ENCODE data around the gene GJD4. TPM values are rescaled to one million over a fixed set of nuclear protein-coding genes. Genes with fewer than 3 reads are reported as not detected.

Gene GJD4
- total RNA-seq, 2 donors from 2014 or later, result not detected

- Histone ChIP-seq H3K9me3 (no peaks in the 10 kb centered on the region), H3K4me1 (ENCODE audit: control insufficient read depth in 1 of 2, low read depth in 2 of 2) (no peaks in the 10 kb centered on the region), H3K27me3 (replicated peaks; ENCODE audit: insufficient read depth) (no peaks in the 10 kb centered on the region)
These were observed 8.6 kb downstream of the GJD4 start for GRCh38 chr10:35613597-35614226.

GRCh38 chr10:35614312-35614711, 9.2 kb downstream of the GJD4 start:
- H3K9me3 ChIP-seq, result no peaks in the 10 kb centered on the region
- TF ChIP-seq CTCF (IDR thresholded peaks at IDR 0.05), result no peak
- no peak overlapping the region for H3K4me3 ChIP-seq
- ATAC-seq (ENCODE audit: insufficient number of reproducible peaks, low FRiP score, low read depth) (no peak), DNase-seq (ENCODE audit: low spot score) (no peak)
- H3K36me3 ChIP-seq, result no peaks in the 10 kb centered on the region
- H3K27ac ChIP-seq, result no peak overlapping the region
- H3K27me3 ChIP-seq (replicated peaks; ENCODE audit: insufficient read depth), result no peaks in the 10 kb centered on the region
- H3K4me1 ChIP-seq (ENCODE audit: control insufficient read depth in 1 of 2, low read depth in 2 of 2), result no peaks in the 10 kb centered on the region

More at GRCh38 chr10:35613597-35614226, 8.6 kb downstream of the GJD4 start:
- no peak overlapping the region for H3K4me3 ChIP-seq
- no peaks in the 10 kb centered on the region for H3K36me3 ChIP-seq
- TF ChIP-seq CTCF (IDR thresholded peaks at IDR 0.05), result no peak
- ATAC-seq (ENCODE audit: insufficient number of reproducible peaks, low FRiP score, low read depth) (no peak), DNase-seq (ENCODE audit: low spot score) (no peak)
- no peak overlapping the region for H3K27ac ChIP-seq

GRCh38 chr10:35626971-35627507, 21.9 kb downstream of the GJD4 start:
- no peak overlapping the region for H3K4me3 ChIP-seq
- ATAC-seq (ENCODE audit: insufficient number of reproducible peaks, low FRiP score, low read depth) (no peak), DNase-seq (ENCODE audit: low spot score) (no peak)
- H3K36me3 ChIP-seq, result no peaks in the 10 kb centered on the region
- H3K27ac ChIP-seq, result no peak overlapping the region
- no peaks in the 10 kb centered on the region for H3K4me1 ChIP-seq (ENCODE audit: control insufficient read depth in 1 of 2, low read depth in 2 of 2)
- no peak for TF ChIP-seq CTCF (IDR thresholded peaks at IDR 0.05)
- H3K27me3 ChIP-seq (replicated peaks; ENCODE audit: insufficient read depth), result no peaks in the 10 kb centered on the region
- no peaks in the 10 kb centered on the region for H3K9me3 ChIP-seq

GRCh38 chr10:35631404-35631803, 26.3 kb downstream of the GJD4 start:
- no peak overlapping the region for H3K27ac ChIP-seq
- no peaks in the 10 kb centered on the region for H3K27me3 ChIP-seq (replicated peaks; ENCODE audit: insufficient read depth)
- no peak for TF ChIP-seq CTCF (IDR thresholded peaks at IDR 0.05)
- no peak overlapping the region for H3K4me3 ChIP-seq
- no peak for DNase-seq (ENCODE audit: low spot score)
- H3K4me1 ChIP-seq (ENCODE audit: control insufficient read depth in 1 of 2, low read depth in 2 of 2), result peaks cover 4 to 8% of the 10 kb centered on the region in 2 donors
- no peaks in the 10 kb centered on the region for H3K36me3 ChIP-seq
- ATAC-seq (ENCODE audit: insufficient number of reproducible peaks, low FRiP score, low read depth), result no peak
- H3K9me3 ChIP-seq, result no peaks in the 10 kb centered on the region

- no peak overlapping the region for H3K4me3 ChIP-seq
- H3K27me3 ChIP-seq (replicated peaks; ENCODE audit: insufficient read depth), result no peaks in the 10 kb centered on the region
- DNase-seq (ENCODE audit: low spot score) (no peak), ATAC-seq (ENCODE audit: insufficient number of reproducible peaks, low FRiP score, low read depth) (no peak)
- H3K36me3 ChIP-seq, result no peaks in the 10 kb centered on the region
- H3K4me1 ChIP-seq (ENCODE audit: control insufficient read depth in 1 of 2, low read depth in 2 of 2), result peaks cover 4 to 10% of the 10 kb centered on the region in 2 donors
- no peak for TF ChIP-seq CTCF (IDR thresholded peaks at IDR 0.05)
- no peak overlapping the region for H3K27ac ChIP-seq
- no peaks in the 10 kb centered on the region for H3K9me3 ChIP-seq
These were observed 26.9 kb downstream of the GJD4 start for GRCh38 chr10:35632027-35632426.

Measured in thoracic aorta (tissue), 2 donors.